PC-9 (cell line): ENCODE measurements around the gene IL17C. TPM values are rescaled to one million over a fixed set of nuclear protein-coding genes. Genes with fewer than 3 reads are reported as not detected.

Experiments used
- BruUV-seq: library from RNA; stranded (reverse); fragments of 400-500 nt; replicated peaks from 2 replicates; lab custom pipeline; 2021; lab: Mats Ljungman, UMichigan
- CTCF ChIA-PET: fragments of 300-600 bp; sonication (Branson Sonifier 250); formaldehyde crosslinking; loops from one replicate; lab custom pipeline; 2022; ENCODE audit warnings: antibody characterized with exemption; lab: Charles Lee
- POLR2A ChIA-PET: fragments of 300-600 bp; sonication (Branson Sonifier 250); formaldehyde crosslinking; loops from one replicate; lab custom pipeline; 2022; ENCODE audit warnings: antibody characterized with exemption; ENCODE audit not compliant: unreplicated experiment; lab: Charles Lee
- DNase-seq, 2 experiments: peaks; one replicate each; pipeline versions ENCODE4 v3.0.0 to v3.0.0-alpha.2; 2015 to 2022; ENCODE audit warnings: mixed read lengths in 1 of 2
- H2AFZ ChIP-seq: fragments of 200-600 bp; sonication (generic); 2 replicates; pipeline ENCODE4 v1.8.1; 2017; ENCODE audit warnings: antibody characterized with exemption
- H3F3A ChIP-seq: fragments of 200-600 bp; sonication (generic); 2 replicates; pipeline ENCODE4 v1.8.1; 2017; ENCODE audit warnings: antibody characterized with exemption, mild to moderate bottlenecking, low read depth; ENCODE audit not compliant: insufficient read depth
- H3K27ac ChIP-seq: fragments of 200-600 bp; sonication (generic); 2 replicates; pipeline ENCODE4 v1.6.1; 2016; ENCODE audit warnings: mixed run types
- H3K27me3 ChIP-seq: fragments of 200-600 bp; sonication (generic); 2 replicates; pipeline ENCODE4 v1.6.1; 2016; ENCODE audit warnings: low read depth, mixed run types; ENCODE audit not compliant: insufficient read depth
- H3K36me3 ChIP-seq: fragments of 200-600 bp; sonication (generic); 2 replicates; pipeline ENCODE4 v1.6.1; 2016; ENCODE audit warnings: low read depth, mixed run types
- H3K4me1 ChIP-seq: fragments of 200-600 bp; sonication (generic); replicated peaks from 2 replicates; pipeline ENCODE4 v1.6.1; 2016; ENCODE audit warnings: mixed run types; ENCODE audit not compliant: insufficient read depth
- H3K4me2 ChIP-seq: fragments of 200-600 bp; sonication (generic); 2 replicates; pipeline ENCODE4 v1.6.1; 2017; ENCODE audit warnings: mixed run types
- H3K4me3 ChIP-seq: fragments of 200-600 bp; sonication (generic); 2 replicates; pipeline ENCODE4 v1.6.1; 2016; ENCODE audit warnings: mixed run types
- H3K79me2 ChIP-seq: fragments of 200-600 bp; sonication (generic); 2 replicates; pipeline ENCODE4 v1.6.1; 2017; ENCODE audit warnings: low read depth, mixed run types
- H3K9me2 ChIP-seq: fragments of 200-600 bp; sonication (generic); 2 replicates; pipeline ENCODE4 v1.8.1; 2017; ENCODE audit warnings: mild to moderate bottlenecking; ENCODE audit not compliant: insufficient read depth
- H3K9me3 ChIP-seq: fragments of 200-600 bp; sonication (generic); 2 replicates; pipeline ENCODE4 v1.8.1; 2016; ENCODE audit warnings: low read depth; ENCODE audit not compliant: insufficient read depth
- H4K20me1 ChIP-seq: fragments of 200-600 bp; sonication (generic); 2 replicates; pipeline ENCODE4 v1.8.1; 2017; ENCODE audit not compliant: insufficient read depth
- EZH2 ChIP-seq: fragments of 200-600 bp; sonication (generic); IDR thresholded peaks from 2 replicates; pipeline ENCODE4 v1.8.0; 2017; ENCODE audit warnings: antibody characterized with exemption, low read depth
- intact Hi-C: fragments of 100-400 bp; cut with micrococcal nuclease; formaldehyde crosslinking; loops from one replicate; pipeline ENCODE4 v1.10.0; 2022; ENCODE audit not compliant: unreplicated experiment
- total RNA-seq: library from RNA; stranded (reverse); gene quantifications from 2 replicates; pipeline ENCODE4 v1.2.3, GENCODE V29; 2021
- TF ChIP-seq, protein P1 (sequence below): fragments of 200-600 bp; sonication (generic); conservative IDR thresholded peaks from 2 replicates; pipeline ENCODE4 v1.6.1; 2017; ENCODE audit warnings: mixed run types, antibody characterized with exemption, mild to moderate bottlenecking, moderate library complexity

IL17C gene
- total RNA-seq, 1 experiment from 2014 or later, result not detected

DNA sequence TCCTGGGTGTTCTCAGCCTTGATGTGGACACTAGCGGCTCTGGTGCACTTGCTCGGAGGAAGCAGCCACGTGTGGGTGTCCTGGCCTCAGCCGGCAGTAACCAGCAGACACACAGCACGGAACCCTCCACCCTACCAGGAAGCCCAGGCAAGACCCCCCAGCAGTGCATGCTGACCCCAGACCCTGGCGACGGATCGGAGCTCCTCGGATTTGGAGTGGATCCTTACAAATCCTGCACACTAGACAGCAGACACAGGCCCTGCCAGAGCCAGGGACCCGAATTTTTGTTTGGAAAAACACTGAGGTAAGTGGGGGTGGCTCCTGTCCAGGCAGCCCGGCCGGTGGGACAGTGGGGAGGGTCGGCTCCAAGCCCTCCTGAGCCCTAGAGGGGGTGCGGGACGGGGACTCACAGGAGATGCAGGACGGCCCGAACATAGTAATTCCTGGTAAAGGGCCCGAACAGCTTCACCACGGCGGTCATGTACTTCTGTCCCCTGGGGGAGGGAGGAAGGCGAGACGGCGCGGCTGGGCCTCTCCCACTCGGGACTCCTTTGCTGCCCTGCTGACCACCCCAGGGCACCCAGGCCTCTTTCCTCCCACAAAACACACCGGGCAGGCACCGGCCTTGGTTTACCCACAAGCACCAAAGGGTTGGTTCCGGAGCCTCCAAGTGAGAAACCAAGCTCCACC, 8.1 kb downstream of the IL17C start:
- Histone ChIP-seq H3K36me3 (no peaks in the 10 kb centered on the region), H3K4me1 (no peaks in the 10 kb centered on the region), H3F3A (peaks cover 18% of the 10 kb centered on the region; the same call in 1 of the 2 replicates), H3K9me2 (no peaks in the 10 kb centered on the region), H3K27ac (no peak overlapping the region), H3K79me2 (no peaks in the 10 kb centered on the region), H3K27me3 (peaks cover 13% of the 10 kb centered on the region; the same call in 1 of the 2 replicates), H3K4me2 (no peak overlapping the region), H3K9me3 (no peaks in the 10 kb centered on the region), H2AFZ (no peak overlapping the region), H3K4me3 (no peak overlapping the region), H4K20me1 (peaks cover 12% of the 10 kb centered on the region)
- DNase-seq, result no peak
- TF ChIP-seq, protein P1, sequence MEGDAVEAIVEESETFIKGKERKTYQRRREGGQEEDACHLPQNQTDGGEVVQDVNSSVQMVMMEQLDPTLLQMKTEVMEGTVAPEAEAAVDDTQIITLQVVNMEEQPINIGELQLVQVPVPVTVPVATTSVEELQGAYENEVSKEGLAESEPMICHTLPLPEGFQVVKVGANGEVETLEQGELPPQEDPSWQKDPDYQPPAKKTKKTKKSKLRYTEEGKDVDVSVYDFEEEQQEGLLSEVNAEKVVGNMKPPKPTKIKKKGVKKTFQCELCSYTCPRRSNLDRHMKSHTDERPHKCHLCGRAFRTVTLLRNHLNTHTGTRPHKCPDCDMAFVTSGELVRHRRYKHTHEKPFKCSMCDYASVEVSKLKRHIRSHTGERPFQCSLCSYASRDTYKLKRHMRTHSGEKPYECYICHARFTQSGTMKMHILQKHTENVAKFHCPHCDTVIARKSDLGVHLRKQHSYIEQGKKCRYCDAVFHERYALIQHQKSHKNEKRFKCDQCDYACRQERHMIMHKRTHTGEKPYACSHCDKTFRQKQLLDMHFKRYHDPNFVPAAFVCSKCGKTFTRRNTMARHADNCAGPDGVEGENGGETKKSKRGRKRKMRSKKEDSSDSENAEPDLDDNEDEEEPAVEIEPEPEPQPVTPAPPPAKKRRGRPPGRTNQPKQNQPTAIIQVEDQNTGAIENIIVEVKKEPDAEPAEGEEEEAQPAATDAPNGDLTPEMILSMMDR, result no peak
- TF ChIP-seq EZH2, result no peak
- no TSS peak for BruUV-seq
- intact Hi-C loops, result no loop called here
- POLR2A ChIA-PET, result no interaction called here
- CTCF ChIA-PET, result no interaction called here

DNA sequence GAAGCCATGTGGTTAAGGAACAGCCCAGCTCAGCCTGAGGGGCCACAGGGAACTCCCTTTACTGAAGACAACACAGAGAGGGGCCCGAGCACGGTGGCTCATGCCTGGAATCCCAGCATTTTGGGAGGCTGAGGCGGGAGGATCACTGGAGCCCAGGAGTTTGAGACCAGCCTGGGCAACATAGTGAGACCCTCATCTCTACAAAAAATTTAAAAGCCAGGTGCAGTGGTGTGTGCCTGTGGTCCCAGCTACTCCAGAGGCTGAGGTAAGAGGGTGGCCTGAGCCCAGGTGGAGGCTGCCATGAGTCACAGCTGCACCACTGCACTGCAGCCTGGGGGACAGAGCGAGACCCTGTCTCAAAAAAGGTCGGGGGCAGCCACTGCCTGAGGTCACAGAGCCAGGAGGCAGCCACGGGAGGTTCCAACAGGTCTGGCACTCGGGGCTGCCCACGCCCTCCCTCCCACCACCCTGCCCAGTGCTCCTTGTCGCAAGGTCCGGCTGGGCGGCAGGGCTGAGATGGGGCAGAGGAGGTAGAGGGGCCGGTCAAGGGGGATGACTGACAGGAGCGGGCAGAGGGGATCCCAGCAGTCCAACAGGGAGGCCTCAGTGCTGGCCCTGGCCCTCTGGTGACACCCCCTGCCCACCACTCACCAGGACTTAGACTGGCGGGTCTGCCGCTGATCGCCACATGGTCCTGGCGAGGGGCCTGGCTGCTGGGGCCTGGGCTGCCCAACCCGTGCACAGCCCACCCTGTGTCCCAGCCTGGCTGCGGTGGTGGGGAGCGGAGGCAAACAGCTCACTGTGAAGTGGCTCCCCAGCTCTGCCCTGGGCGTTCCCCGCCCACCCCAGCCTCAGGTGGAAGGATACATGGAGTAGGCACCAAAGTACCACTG, 9.1 kb downstream of the IL17C start:
- Histone ChIP-seq H2AFZ (no peak overlapping the region), H3F3A (peaks cover 21% of the 10 kb centered on the region; the same call in 1 of the 2 replicates), H3K27me3 (peaks cover 13% of the 10 kb centered on the region; the same call in 1 of the 2 replicates), H3K36me3 (no peaks in the 10 kb centered on the region), H4K20me1 (peaks cover 12% of the 10 kb centered on the region), H3K27ac (no peak overlapping the region), H3K4me3 (no peak overlapping the region), H3K79me2 (no peaks in the 10 kb centered on the region), H3K9me2 (no peaks in the 10 kb centered on the region), H3K9me3 (no peaks in the 10 kb centered on the region), H3K4me1 (no peaks in the 10 kb centered on the region), H3K4me2 (no peak overlapping the region)
- no TSS peak for BruUV-seq
- TF ChIP-seq, protein P1, result no peak
- no peak for TF ChIP-seq EZH2
- no peak for DNase-seq
- CTCF ChIA-PET, result no interaction called here
- POLR2A ChIA-PET, result no interaction called here
- intact Hi-C loops, result no loop called here

DNA sequence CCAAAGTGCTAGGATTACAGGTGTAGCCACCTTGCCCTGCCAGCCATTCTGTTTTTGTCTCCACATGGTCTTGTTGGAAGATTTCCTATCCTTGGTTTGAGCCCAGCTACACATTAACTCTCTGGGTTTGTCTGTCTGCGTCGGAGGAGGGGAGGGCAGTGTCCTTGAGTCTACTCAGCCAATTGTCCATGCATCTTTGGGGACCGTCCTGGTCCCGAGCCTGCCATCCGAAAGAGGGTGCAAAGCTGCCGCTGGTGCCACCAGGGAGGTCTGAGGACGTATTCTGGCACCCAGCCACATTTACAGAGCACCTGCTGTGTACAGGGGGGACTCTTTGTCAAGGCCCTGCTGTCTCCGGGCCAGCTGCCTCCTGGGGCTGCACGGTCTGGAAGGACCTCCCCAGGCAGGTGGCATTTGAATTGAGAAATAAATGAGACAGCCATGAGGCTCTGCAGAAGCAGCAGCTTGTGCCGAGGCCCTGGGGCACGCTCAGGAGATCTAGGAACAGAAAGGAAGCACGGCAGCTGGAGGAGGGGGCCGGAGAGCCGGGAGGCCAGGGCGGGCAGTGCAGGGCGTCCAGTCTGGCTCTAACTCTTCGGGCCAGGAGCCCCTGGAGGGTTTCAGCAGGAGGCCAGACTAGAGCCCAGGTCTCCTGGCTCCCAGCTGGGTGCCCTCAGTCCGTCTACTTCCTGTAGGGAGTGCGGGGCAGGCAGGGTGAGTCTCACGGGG, 11.0 kb downstream of the IL17C start:
- Histone ChIP-seq H3F3A (peaks cover 20% of the 10 kb centered on the region; the same call in 1 of the 2 replicates), H3K27me3 (peaks cover 13% of the 10 kb centered on the region; the same call in 1 of the 2 replicates), H3K4me1 (no peaks in the 10 kb centered on the region), H3K9me2 (no peaks in the 10 kb centered on the region), H3K79me2 (no peaks in the 10 kb centered on the region), H4K20me1 (peaks cover 12% of the 10 kb centered on the region), H3K4me3 (peak overlapping the region; percentile 58; the same call in 1 of the 2 replicates), H2AFZ (no peak overlapping the region), H3K36me3 (no peaks in the 10 kb centered on the region), H3K9me3 (no peaks in the 10 kb centered on the region), H3K4me2 (peak overlapping the region; percentile 60), H3K27ac (no peak overlapping the region)
- TF ChIP-seq, protein P1, result no peak
- no peak for TF ChIP-seq EZH2
- no TSS peak for BruUV-seq
- ChIA-PET POLR2A (no interaction called here), CTCF (no interaction called here)
- intact Hi-C loops, result no loop called here
- DNase-seq, result no peak
